Chondrocyte (in vitro differentiated cells): Measurements from ENCODE around the gene DCDC2C. TPM values are rescaled to one million over a fixed set of nuclear protein-coding genes. Genes with fewer than 3 reads are reported as not detected.
A peak's percentile ranks its signal among the peaks of the same experiment; 100 is the strongest.

ENCODE experiments used
- DNase-seq: peaks from one replicate; pipeline ENCODE4 v3.0.0; 2021; ENCODE audit warnings: mixed read lengths, low spot score
- H3K27ac Mint-ChIP-seq: one replicate; pipeline ENCODE4 v1.8.0; 2021; ENCODE audit warnings: mild to moderate bottlenecking, moderate library complexity, mixed read lengths; ENCODE audit not compliant: unreplicated experiment
- H3K27me3 Mint-ChIP-seq: 2 replicates; pipeline ENCODE4 v1.8.0; 2021; ENCODE audit warnings: low read depth, mixed read lengths
- H3K36me3 Mint-ChIP-seq: 2 replicates; pipeline ENCODE4 v1.8.0; 2021; ENCODE audit warnings: low read depth, mixed read lengths
- H3K4me1 Mint-ChIP-seq: 2 replicates; pipeline ENCODE4 v1.8.0; 2021; ENCODE audit warnings: low read depth, mild to moderate bottlenecking, mixed read lengths
- H3K4me3 Mint-ChIP-seq: one replicate; pipeline ENCODE4 v1.8.0; 2021; ENCODE audit warnings: mild to moderate bottlenecking, moderate library complexity, mixed read lengths; ENCODE audit not compliant: unreplicated experiment
- H3K9me3 Mint-ChIP-seq: 2 replicates; pipeline ENCODE4 v1.8.0; 2021; ENCODE audit warnings: low read depth, mixed read lengths
- CTCF ChIP-seq: fragments of 200-600 bp; sonication (generic); IDR thresholded peaks from 2 replicates; pipeline ENCODE4 v1.5.0; 2021; ENCODE audit warnings: antibody characterized with exemption, mild to moderate bottlenecking, moderate library complexity
- total RNA-seq: library from RNA; stranded (reverse); gene quantifications from 3 replicates; pipeline ENCODE4 v1.2.1, GENCODE V29; 2021

The DCDC2C gene
- total RNA-seq, 1 donor from 2014 or later: not detected

GRCh38 chr2:3801506-3801905 lies 98.1 kb downstream of the DCDC2C start:
- Mint-ChIP-seq H3K27ac (no peak overlapping the region), H3K9me3 (peaks cover 5% of the 10 kb centered on the region), H3K4me3 (no peak overlapping the region), H3K4me1 (no peaks in the 10 kb centered on the region), H3K27me3 (no peaks in the 10 kb centered on the region), H3K36me3 (no peaks in the 10 kb centered on the region)
- TF ChIP-seq CTCF: no peak
- DNase-seq: no peak

GRCh38 chr2:3805201-3805939 lies 102.0 kb downstream of the DCDC2C start:
- H3K9me3 Mint-ChIP-seq: no peaks in the 10 kb centered on the region
- no peaks in the 10 kb centered on the region for H3K27me3 Mint-ChIP-seq
- no peak overlapping the region for H3K27ac Mint-ChIP-seq
- no peak for DNase-seq
- no peaks in the 10 kb centered on the region for H3K36me3 Mint-ChIP-seq
- peak; percentile 67 for TF ChIP-seq CTCF
- no peaks in the 10 kb centered on the region for H3K4me1 Mint-ChIP-seq
- no peak overlapping the region for H3K4me3 Mint-ChIP-seq

GRCh38 chr2:3806168-3806567 lies 102.8 kb downstream of the DCDC2C start:
- H3K27me3 Mint-ChIP-seq: no peaks in the 10 kb centered on the region
- no peaks in the 10 kb centered on the region for H3K4me1 Mint-ChIP-seq
- no peak for DNase-seq

GRCh38 chr2:3806730-3807129 lies 103.4 kb downstream of the DCDC2C start:
- Mint-ChIP-seq H3K4me3 (no peak overlapping the region), H3K27me3 (no peaks in the 10 kb centered on the region), H3K4me1 (no peaks in the 10 kb centered on the region), H3K36me3 (no peaks in the 10 kb centered on the region), H3K27ac (no peak overlapping the region), H3K9me3 (peaks cover 6% of the 10 kb centered on the region)
- TF ChIP-seq CTCF: no peak
- no peak for DNase-seq

More at GRCh38 chr2:3806168-3806567, 102.8 kb downstream of the DCDC2C start:
- Mint-ChIP-seq H3K4me3 (no peak overlapping the region), H3K36me3 (no peaks in the 10 kb centered on the region), H3K9me3 (peaks cover 5% of the 10 kb centered on the region), H3K27ac (no peak overlapping the region)
- TF ChIP-seq CTCF: no peak

- Mint-ChIP-seq H3K4me3 (no peak overlapping the region), H3K27ac (no peak overlapping the region), H3K4me1 (no peaks in the 10 kb centered on the region), H3K9me3 (peaks cover 17% of the 10 kb centered on the region), H3K27me3 (no peaks in the 10 kb centered on the region), H3K36me3 (peaks cover 2% of the 10 kb centered on the region)
- no peak for DNase-seq
- no peak for TF ChIP-seq CTCF
Measured at GRCh38 chr2:3807853-3808252, 104.5 kb downstream of the DCDC2C start.
